ENCODE results near the gene ABCD3.
A peak's percentile ranks its signal among the peaks of the same experiment; 100 is the strongest.

ABCD3 gene

GRCh38 chr1:94479682-94480081 lies 61.5 kb downstream of the ABCD3 start:
- TF ChIP-seq CTCF (IDR thresholded peaks at IDR 0.05; ENCODE audit: low read length, missing control alignments) = no peak
- H3K4me3 ChIP-seq (replicated peaks; ENCODE audit: low read depth, low read length) = no peak overlapping the region
- DNase-seq (ENCODE audit: low read depth) = no peak

GRCh38 chr1:94481473-94481933 lies 63.3 kb downstream of the ABCD3 start:
- peak; percentile 90 for TF ChIP-seq CTCF (IDR thresholded peaks at IDR 0.05; ENCODE audit: low read length, missing control alignments)
- H3K4me3 ChIP-seq (replicated peaks; ENCODE audit: low read depth, low read length) = no peak overlapping the region
- peak; percentile 84 for DNase-seq (ENCODE audit: low read depth)

GRCh38 chr1:94486990-94487389 lies 68.8 kb downstream of the ABCD3 start:
- no peak for DNase-seq (ENCODE audit: low read depth)
- TF ChIP-seq CTCF (IDR thresholded peaks at IDR 0.05; ENCODE audit: low read length, missing control alignments) = no peak
- H3K4me3 ChIP-seq (replicated peaks; ENCODE audit: low read depth, low read length) = no peak overlapping the region

- no peak overlapping the region for H3K4me3 ChIP-seq (replicated peaks; ENCODE audit: low read depth, low read length)
- no peak for DNase-seq (ENCODE audit: low read depth)
- TF ChIP-seq CTCF (IDR thresholded peaks at IDR 0.05; ENCODE audit: low read length, missing control alignments) = no peak
Observed at GRCh38 chr1:94490556-94490955, 72.4 kb downstream of the ABCD3 start.

- DNase-seq (ENCODE audit: low read depth) = no peak
- TF ChIP-seq CTCF (IDR thresholded peaks at IDR 0.05; ENCODE audit: low read length, missing control alignments) = no peak
- H3K4me3 ChIP-seq (replicated peaks; ENCODE audit: low read depth, low read length) = no peak overlapping the region
Observed at GRCh38 chr1:94496076-94496755, 78.0 kb downstream of the ABCD3 start.

GRCh38 chr1:94501426-94501825 lies 83.2 kb downstream of the ABCD3 start:
- H3K4me3 ChIP-seq (replicated peaks; ENCODE audit: low read depth, low read length) = no peak overlapping the region
- no peak for TF ChIP-seq CTCF (IDR thresholded peaks at IDR 0.05; ENCODE audit: low read length, missing control alignments)
- peak; percentile 9 for DNase-seq (ENCODE audit: low read depth)

- no peak for TF ChIP-seq CTCF (IDR thresholded peaks at IDR 0.05; ENCODE audit: low read length, missing control alignments)
- DNase-seq (ENCODE audit: low read depth) = peak; percentile 29
- H3K4me3 ChIP-seq (replicated peaks; ENCODE audit: low read depth, low read length) = no peak overlapping the region
Observed at GRCh38 chr1:94501935-94502334, 83.7 kb downstream of the ABCD3 start.
